HL-60 (cell line): ENCODE data around the gene SIPA1.

Source experiments
- DNase-seq, 2 experiments: peaks; one replicate each; pipeline ENCODE4 v3.0.0-alpha.2; 2010 to 2020; ENCODE audit warnings: low read depth in 1 of 2, low spot score in 1 of 2
- H3K27ac ChIP-seq: fragments of 250-450 bp; sonication (Bioruptor Pico); replicated peaks from 2 replicates; pipeline ENCODE4 v1.5.1; 2020; ENCODE audit warnings: mild to moderate bottlenecking, moderate library complexity
- H3K27me3 ChIP-seq: fragments of 250-450 bp; sonication (Bioruptor Pico); 2 replicates; pipeline ENCODE4 v1.5.1; 2021; ENCODE audit warnings: mild to moderate bottlenecking, moderate library complexity; ENCODE audit not compliant: insufficient read depth, poor library complexity, severe bottlenecking
- H3K4me3 ChIP-seq: replicated peaks from 2 replicates; pipeline ENCODE4 v1.5.1; 2011; ENCODE audit warnings: mild to moderate bottlenecking, control low read depth, low read length; ENCODE audit not compliant: insufficient read depth
- GABPA ChIP-seq: IDR thresholded peaks from 2 replicates; pipeline ENCODE4 v1.6.1; 2012; ENCODE audit warnings: low read depth
- POLR2AphosphoS5 ChIP-seq: IDR thresholded peaks from 2 replicates; pipeline ENCODE4 v1.6.1; 2012; ENCODE audit warnings: low read depth
- SPI1 ChIP-seq: IDR thresholded peaks from 2 replicates; pipeline ENCODE4 v1.6.1; 2012; ENCODE audit warnings: low read depth, mild to moderate bottlenecking, borderline replicate concordance
- TF ChIP-seq, protein P1 (sequence below): IDR thresholded peaks from 2 replicates; pipeline ENCODE4 v1.6.1; 2012; ENCODE audit warnings: low read depth; ENCODE audit not compliant: insufficient replicate concordance
- TF ChIP-seq, protein P2 (sequence below): IDR thresholded peaks from one replicate; pipeline ENCODE4 v1.5.1; 2011; ENCODE audit warnings: low read length, control low read depth, inconsistent platforms; ENCODE audit not compliant: insufficient read depth

Gene SIPA1

DNA sequence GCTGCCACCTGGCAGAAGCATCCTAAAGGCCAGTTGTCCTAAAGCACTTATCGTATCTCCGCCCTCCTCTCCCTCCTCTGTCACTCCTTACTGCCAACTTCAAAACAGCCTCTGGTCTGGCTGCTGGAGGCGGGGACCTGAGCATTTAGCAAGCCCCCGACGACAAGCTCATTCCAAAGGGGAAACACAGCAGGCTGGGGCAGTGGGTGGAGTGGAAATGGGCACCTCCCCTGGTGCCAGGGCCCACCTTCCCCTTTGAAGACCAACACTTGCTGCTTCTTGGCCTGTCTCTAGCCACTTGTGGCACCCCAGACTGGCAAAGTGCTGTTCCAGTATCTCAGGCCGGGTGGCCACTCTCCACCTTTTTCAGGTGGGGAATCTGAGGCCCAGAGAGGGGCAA lies 27.5 kb upstream of the SIPA1 start:
- peak overlapping the region; percentile 88 for H3K4me3 ChIP-seq
- H3K27me3 ChIP-seq = no peaks in the 10 kb centered on the region
- DNase-seq = no peak
- H3K27ac ChIP-seq = peak overlapping the region; percentile 58
- no peak for TF ChIP-seq POLR2AphosphoS5
- TF ChIP-seq, protein P1, sequence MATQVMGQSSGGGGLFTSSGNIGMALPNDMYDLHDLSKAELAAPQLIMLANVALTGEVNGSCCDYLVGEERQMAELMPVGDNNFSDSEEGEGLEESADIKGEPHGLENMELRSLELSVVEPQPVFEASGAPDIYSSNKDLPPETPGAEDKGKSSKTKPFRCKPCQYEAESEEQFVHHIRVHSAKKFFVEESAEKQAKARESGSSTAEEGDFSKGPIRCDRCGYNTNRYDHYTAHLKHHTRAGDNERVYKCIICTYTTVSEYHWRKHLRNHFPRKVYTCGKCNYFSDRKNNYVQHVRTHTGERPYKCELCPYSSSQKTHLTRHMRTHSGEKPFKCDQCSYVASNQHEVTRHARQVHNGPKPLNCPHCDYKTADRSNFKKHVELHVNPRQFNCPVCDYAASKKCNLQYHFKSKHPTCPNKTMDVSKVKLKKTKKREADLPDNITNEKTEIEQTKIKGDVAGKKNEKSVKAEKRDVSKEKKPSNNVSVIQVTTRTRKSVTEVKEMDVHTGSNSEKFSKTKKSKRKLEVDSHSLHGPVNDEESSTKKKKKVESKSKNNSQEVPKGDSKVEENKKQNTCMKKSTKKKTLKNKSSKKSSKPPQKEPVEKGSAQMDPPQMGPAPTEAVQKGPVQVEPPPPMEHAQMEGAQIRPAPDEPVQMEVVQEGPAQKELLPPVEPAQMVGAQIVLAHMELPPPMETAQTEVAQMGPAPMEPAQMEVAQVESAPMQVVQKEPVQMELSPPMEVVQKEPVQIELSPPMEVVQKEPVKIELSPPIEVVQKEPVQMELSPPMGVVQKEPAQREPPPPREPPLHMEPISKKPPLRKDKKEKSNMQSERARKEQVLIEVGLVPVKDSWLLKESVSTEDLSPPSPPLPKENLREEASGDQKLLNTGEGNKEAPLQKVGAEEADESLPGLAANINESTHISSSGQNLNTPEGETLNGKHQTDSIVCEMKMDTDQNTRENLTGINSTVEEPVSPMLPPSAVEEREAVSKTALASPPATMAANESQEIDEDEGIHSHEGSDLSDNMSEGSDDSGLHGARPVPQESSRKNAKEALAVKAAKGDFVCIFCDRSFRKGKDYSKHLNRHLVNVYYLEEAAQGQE = no peak

- H3K4me3 ChIP-seq = peak overlapping the region; percentile 88
- DNase-seq = peak; percentile 56 to 85
These were observed 26.7 kb upstream of the SIPA1 start for GRCh38 chr11:65611028-65611757.

DNA sequence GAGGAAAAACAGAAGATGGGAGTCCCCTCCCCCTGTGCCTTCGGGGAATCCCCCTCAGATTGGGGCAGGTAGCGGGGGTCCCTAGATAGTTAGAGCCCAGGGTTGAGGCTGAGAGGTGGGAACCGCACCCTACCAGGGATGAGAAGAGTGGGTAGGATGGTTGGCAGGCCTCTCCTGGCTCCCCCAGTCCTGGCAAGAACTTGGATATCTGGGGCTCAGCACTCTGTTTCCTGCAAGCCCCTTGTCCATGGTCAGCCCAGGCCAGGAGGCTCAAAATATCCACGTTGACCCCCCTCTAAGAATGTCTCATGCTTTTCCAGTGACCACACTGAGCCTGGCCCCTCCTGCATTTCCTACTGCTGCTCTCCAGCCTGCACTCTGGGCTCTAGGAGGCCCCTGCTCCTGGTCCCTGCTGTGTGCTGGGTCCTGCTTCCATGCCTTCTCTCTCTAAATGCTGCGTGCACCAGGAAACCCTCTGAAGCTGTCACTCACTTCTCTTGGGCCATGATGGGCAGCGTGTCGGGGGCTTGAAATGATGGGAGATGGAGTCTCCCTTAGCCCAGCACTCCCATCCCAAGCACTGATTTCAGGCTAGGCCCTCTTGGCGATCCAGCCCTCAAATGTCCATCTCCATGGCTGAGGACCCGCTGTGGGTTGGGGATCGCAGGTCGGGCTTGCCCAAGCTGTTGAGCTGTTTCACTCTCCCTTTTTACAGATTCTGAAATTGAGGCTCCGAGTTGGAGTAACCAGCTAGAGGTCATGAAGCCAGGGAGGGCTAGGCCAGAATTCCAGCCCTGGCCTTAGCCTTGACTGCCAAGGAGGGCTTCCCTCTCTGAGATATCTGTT lies 25.9 kb upstream of the SIPA1 start:
- TF ChIP-seq SPI1 (no peak), POLR2AphosphoS5 (no peak), GABPA (no peak)
- TF ChIP-seq, protein P1 = no peak
- TF ChIP-seq, protein P2, sequence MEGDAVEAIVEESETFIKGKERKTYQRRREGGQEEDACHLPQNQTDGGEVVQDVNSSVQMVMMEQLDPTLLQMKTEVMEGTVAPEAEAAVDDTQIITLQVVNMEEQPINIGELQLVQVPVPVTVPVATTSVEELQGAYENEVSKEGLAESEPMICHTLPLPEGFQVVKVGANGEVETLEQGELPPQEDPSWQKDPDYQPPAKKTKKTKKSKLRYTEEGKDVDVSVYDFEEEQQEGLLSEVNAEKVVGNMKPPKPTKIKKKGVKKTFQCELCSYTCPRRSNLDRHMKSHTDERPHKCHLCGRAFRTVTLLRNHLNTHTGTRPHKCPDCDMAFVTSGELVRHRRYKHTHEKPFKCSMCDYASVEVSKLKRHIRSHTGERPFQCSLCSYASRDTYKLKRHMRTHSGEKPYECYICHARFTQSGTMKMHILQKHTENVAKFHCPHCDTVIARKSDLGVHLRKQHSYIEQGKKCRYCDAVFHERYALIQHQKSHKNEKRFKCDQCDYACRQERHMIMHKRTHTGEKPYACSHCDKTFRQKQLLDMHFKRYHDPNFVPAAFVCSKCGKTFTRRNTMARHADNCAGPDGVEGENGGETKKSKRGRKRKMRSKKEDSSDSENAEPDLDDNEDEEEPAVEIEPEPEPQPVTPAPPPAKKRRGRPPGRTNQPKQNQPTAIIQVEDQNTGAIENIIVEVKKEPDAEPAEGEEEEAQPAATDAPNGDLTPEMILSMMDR = no peak
- no peaks in the 10 kb centered on the region for H3K27me3 ChIP-seq
- peak overlapping the region; percentile 88 for H3K4me3 ChIP-seq
- H3K27ac ChIP-seq = peak overlapping the region; percentile 58
- DNase-seq = no peak

More at GRCh38 chr11:65611028-65611757, 26.7 kb upstream of the SIPA1 start:
- Histone ChIP-seq H3K27me3 (no peaks in the 10 kb centered on the region), H3K27ac (peak overlapping the region; percentile 58)
- peak; percentile 95 for TF ChIP-seq SPI1
- TF ChIP-seq, protein P2 = no peak

- TF ChIP-seq POLR2AphosphoS5 = no peak
- TF ChIP-seq, protein P1 = no peak
- no peak for TF ChIP-seq SPI1
- TF ChIP-seq GABPA = no peak
- TF ChIP-seq, protein P2 = no peak
- Histone ChIP-seq H3K4me3 (peak overlapping the region; percentile 88), H3K27me3 (no peaks in the 10 kb centered on the region), H3K27ac (no peak overlapping the region)
- no peak for DNase-seq
These were observed 25.2 kb upstream of the SIPA1 start for GRCh38 chr11:65612691-65613090.
